ENCODE measurements around the gene KRTAP22-1.

The KRTAP22-1 gene

GRCh38 chr21:30600787-30601186, at the start of gene KRTAP22-1:
Gene KRTAP22-1 (plus strand): TSS chr21:30601087.
- DNase-seq (ENCODE audit: low read depth, low spot score) = no peak

GRCh38 chr21:30552782-30553181, 48.1 kb upstream of the KRTAP22-1 start:
- no peak for DNase-seq (ENCODE audit: low read depth, low spot score)

GRCh38 chr21:30555095-30555494, 45.8 kb upstream of the KRTAP22-1 start:
- no peak for DNase-seq (ENCODE audit: low read depth, low spot score)

- DNase-seq (ENCODE audit: low read depth, low spot score) = no peak
Measured at GRCh38 chr21:30561264-30561895, 39.5 kb upstream of the KRTAP22-1 start, which contains the start of gene KRTAP19-7. Gene KRTAP19-7 (minus strand): TSS chr21:30561314. CDS start chr21:30561289, 25 bp downstream.

GRCh38 chr21:30561957-30562356, 38.9 kb upstream of the KRTAP22-1 start:
- DNase-seq (ENCODE audit: low read depth, low spot score) = no peak

GRCh38 chr21:30563072-30563471, 37.8 kb upstream of the KRTAP22-1 start:
- no peak for DNase-seq (ENCODE audit: low read depth, low spot score)

GRCh38 chr21:30563630-30564029, 37.3 kb upstream of the KRTAP22-1 start:
- DNase-seq (ENCODE audit: low read depth, low spot score) = no peak

- no peak for DNase-seq (ENCODE audit: low read depth, low spot score)
Measured at GRCh38 chr21:30567617-30568016, 33.3 kb upstream of the KRTAP22-1 start.

- no peak for DNase-seq (ENCODE audit: low read depth, low spot score)
Measured at GRCh38 chr21:30577766-30578165, 23.1 kb upstream of the KRTAP22-1 start.

GRCh38 chr21:30579346-30579745, 21.5 kb upstream of the KRTAP22-1 start:
- DNase-seq (ENCODE audit: low read depth, low spot score) = no peak

- no peak for DNase-seq (ENCODE audit: low read depth, low spot score)
Measured at GRCh38 chr21:30580132-30580531, 20.8 kb upstream of the KRTAP22-1 start.

- DNase-seq (ENCODE audit: low read depth, low spot score) = no peak
Measured at GRCh38 chr21:30582870-30583269, 18.0 kb upstream of the KRTAP22-1 start.

- no peak for DNase-seq (ENCODE audit: low read depth, low spot score)
Measured at GRCh38 chr21:30590297-30590696, 10.6 kb upstream of the KRTAP22-1 start, which contains the start of gene KRTAP22-2. Gene KRTAP22-2 (minus strand): TSS chr21:30590397.

- no peak for DNase-seq (ENCODE audit: low read depth, low spot score)
Measured at GRCh38 chr21:30592140-30592539, 8.7 kb upstream of the KRTAP22-1 start, which contains the start of gene KRTAP6-3. Gene KRTAP6-3 (plus strand): TSS chr21:30592440. CDS start chr21:30592446, 6 bp downstream.

- DNase-seq (ENCODE audit: low read depth, low spot score) = no peak
Measured at GRCh38 chr21:30598802-30599201, 2.1 kb upstream of the KRTAP22-1 start, which contains the start of gene KRTAP6-2. Gene KRTAP6-2 (minus strand): TSS chr21:30598902. CDS start chr21:30598874, 28 bp downstream.

- no peak for DNase-seq (ENCODE audit: low read depth, low spot score)
Measured at GRCh38 chr21:30605968-30606367, 5.1 kb downstream of the KRTAP22-1 start.

- no peak for DNase-seq (ENCODE audit: low read depth, low spot score)
Measured at GRCh38 chr21:30612132-30612531, 11.2 kb downstream of the KRTAP22-1 start.

- no peak for DNase-seq (ENCODE audit: low read depth, low spot score)
Measured at GRCh38 chr21:30613836-30614235, 12.9 kb downstream of the KRTAP22-1 start, which contains the start of gene KRTAP6-1. Gene KRTAP6-1 (minus strand): TSS chr21:30613930. CDS start chr21:30613904, 26 bp downstream.

- DNase-seq (ENCODE audit: low read depth, low spot score) = no peak
Measured at GRCh38 chr21:30615199-30615598, 14.3 kb downstream of the KRTAP22-1 start.

GRCh38 chr21:30616125-30616524, 15.2 kb downstream of the KRTAP22-1 start, which contains the start of gene KRTAP20-1:
Gene KRTAP20-1 (plus strand): TSS chr21:30616425. CDS start chr21:30616455, 30 bp downstream.
- DNase-seq (ENCODE audit: low read depth, low spot score) = no peak

GRCh38 chr21:30620080-30620479, 19.2 kb downstream of the KRTAP22-1 start:
- DNase-seq (ENCODE audit: low read depth, low spot score) = no peak

- no peak for DNase-seq (ENCODE audit: low read depth, low spot score)
Measured at GRCh38 chr21:30620522-30620921, 19.6 kb downstream of the KRTAP22-1 start, which contains the start of gene KRTAP20-4. Gene KRTAP20-4 (plus strand): TSS chr21:30620627.

GRCh38 chr21:30623362-30623761, 22.5 kb downstream of the KRTAP22-1 start:
- DNase-seq (ENCODE audit: low read depth, low spot score) = no peak

Data from brain pericyte (primary cell).